HG03378 (cell line): Measurements from ENCODE around the gene COL4A2.

Experiments used
- ATAC-seq: cut with Tn5 transposase; IDR thresholded peaks from one replicate; pipeline ENCODE4 v1.9.1; 2021; ENCODE audit warnings: mild to moderate bottlenecking, moderate library complexity; ENCODE audit not compliant: unreplicated experiment

COL4A2 gene

GRCh38 chr13:110431425-110432294 lies 124.6 kb downstream of the COL4A2 start:
- ATAC-seq = no peak

GRCh38 chr13:110432522-110432921 lies 125.4 kb downstream of the COL4A2 start:
- no peak for ATAC-seq

- no peak for ATAC-seq
Observed at GRCh38 chr13:110433014-110433413, 125.9 kb downstream of the COL4A2 start.

- ATAC-seq = no peak
Observed at GRCh38 chr13:110434629-110435028, 127.5 kb downstream of the COL4A2 start.

- no peak for ATAC-seq
Observed at GRCh38 chr13:110435331-110435730, 128.2 kb downstream of the COL4A2 start.

GRCh38 chr13:110436276-110436675 lies 129.2 kb downstream of the COL4A2 start:
- ATAC-seq = no peak

GRCh38 chr13:110436786-110437370 lies 129.8 kb downstream of the COL4A2 start:
- no peak for ATAC-seq

GRCh38 chr13:110438211-110438610 lies 131.1 kb downstream of the COL4A2 start:
- ATAC-seq = no peak

- ATAC-seq = no peak
Observed at GRCh38 chr13:110438776-110439175, 131.7 kb downstream of the COL4A2 start.

GRCh38 chr13:110440946-110441731 lies 134.1 kb downstream of the COL4A2 start:
- no peak for ATAC-seq

- ATAC-seq = no peak
Observed at GRCh38 chr13:110442930-110443621, 136.0 kb downstream of the COL4A2 start.

- no peak for ATAC-seq
Observed at GRCh38 chr13:110443622-110444225, 136.6 kb downstream of the COL4A2 start.

- ATAC-seq = no peak
Observed at GRCh38 chr13:110444226-110444653, 137.2 kb downstream of the COL4A2 start.

- ATAC-seq = peak; percentile 60
Observed at GRCh38 chr13:110445183-110445582, 138.1 kb downstream of the COL4A2 start.

- no peak for ATAC-seq
Observed at GRCh38 chr13:110445722-110446574, 138.9 kb downstream of the COL4A2 start.

GRCh38 chr13:110446575-110446890 lies 139.4 kb downstream of the COL4A2 start:
- no peak for ATAC-seq

- ATAC-seq = no peak
Observed at GRCh38 chr13:110447058-110447511, 140.0 kb downstream of the COL4A2 start.

- ATAC-seq = no peak
Observed at GRCh38 chr13:110447801-110448200, 140.7 kb downstream of the COL4A2 start.

- no peak for ATAC-seq
Observed at GRCh38 chr13:110448230-110448629, 141.1 kb downstream of the COL4A2 start.

- no peak for ATAC-seq
Observed at GRCh38 chr13:110448677-110449076, 141.6 kb downstream of the COL4A2 start.
